SK-N-MC (cell line): ENCODE results near the gene NHLRC2.

ENCODE experiments used
- EZH2 ChIP-seq: fragments of 200-600 bp; sonication (generic); IDR thresholded peaks from one replicate; pipeline ENCODE4 v1.6.1; 2017; ENCODE audit warnings: antibody characterized with exemption
- POLR2AphosphoS5 ChIP-seq: IDR thresholded peaks from 2 replicates; pipeline ENCODE4 v1.6.1; 2012; ENCODE audit warnings: mild to moderate bottlenecking, low read depth, low read length, borderline replicate concordance

DNA sequence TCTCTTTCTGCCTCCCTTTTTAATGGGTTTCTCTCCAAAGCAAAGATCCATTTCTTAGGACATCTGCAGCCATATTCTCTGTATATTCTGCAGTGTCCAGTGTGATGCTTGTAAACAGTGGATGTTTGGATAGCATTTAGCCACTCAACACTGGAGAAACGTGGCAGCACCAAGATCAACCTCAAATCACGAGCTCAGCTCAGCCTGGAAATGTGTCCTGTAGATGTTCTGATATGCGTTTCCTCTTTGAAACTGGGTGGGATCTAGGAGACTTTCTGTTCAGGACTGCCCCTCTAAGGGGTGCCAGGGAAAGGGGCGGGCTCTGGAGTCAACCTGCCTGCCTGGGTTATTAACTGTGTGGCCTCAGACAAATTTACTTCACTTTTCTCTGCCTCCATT is 91.2 kb downstream of the NHLRC2 start:
- TF ChIP-seq POLR2AphosphoS5 (no peak), EZH2 (no peak)
